CD4-positive, alpha-beta T cell treated with Interleukin-17A for 4 hours (primary cell): ENCODE measurements around the gene LRRC37A3.
"Not testable (repeated sequence)": the region's sequence is repeated elsewhere in the genome, so short reads cannot be mapped to it uniquely, and the experiment has no call there.

Experiments
- DNase-seq: peaks from one replicate; pipeline ENCODE4 v3.0.0-alpha.2; 2020; ENCODE audit warnings: mixed read lengths

The LRRC37A3 gene

DNA sequence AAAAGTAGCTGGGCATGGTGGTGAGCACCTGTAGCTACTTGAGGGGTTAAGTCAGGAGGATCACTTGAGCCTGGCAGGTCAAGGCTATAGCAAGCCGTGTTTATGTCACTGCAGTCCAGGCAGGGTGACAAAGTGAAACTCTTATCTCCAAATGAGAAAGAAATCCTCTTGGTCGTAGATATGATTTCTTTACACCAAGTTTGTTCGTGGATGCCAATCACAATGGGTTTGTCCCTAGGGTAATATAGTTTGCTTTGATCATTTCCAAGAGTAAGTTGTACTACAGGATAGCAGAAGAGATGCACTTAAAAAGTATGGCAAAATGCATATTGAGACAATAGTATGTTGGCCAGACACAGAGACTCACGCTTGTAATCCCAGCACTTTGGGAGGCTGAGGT is 6.0 kb upstream of the LRRC37A3 start:
- not testable (repeated sequence) for DNase-seq

DNA sequence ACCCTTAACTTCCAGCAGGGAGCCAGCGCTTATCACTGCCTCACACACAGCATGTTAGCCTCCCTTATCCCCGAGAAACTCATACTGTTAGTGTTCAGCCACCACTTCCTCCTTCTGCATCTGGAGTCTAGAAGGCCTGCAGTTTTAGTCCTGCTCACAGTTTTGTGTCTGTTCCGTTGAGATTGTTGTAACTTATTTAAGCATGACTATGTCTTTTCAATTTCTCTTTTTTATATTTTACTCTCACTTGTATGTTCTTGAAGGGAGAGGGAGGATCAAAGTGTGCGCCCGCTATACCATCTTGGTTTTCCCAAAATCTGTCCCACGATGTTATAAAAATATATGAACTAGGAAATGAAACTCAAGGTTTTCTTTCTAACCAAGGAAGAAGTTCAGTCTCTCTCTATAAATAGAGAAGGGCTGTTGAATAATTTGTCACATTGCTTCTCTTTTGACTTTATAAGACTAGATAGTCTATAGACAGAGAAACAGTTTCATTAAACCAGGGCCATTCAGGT is 3.8 kb upstream of the LRRC37A3 start:
- DNase-seq: not testable (repeated sequence)

DNA sequence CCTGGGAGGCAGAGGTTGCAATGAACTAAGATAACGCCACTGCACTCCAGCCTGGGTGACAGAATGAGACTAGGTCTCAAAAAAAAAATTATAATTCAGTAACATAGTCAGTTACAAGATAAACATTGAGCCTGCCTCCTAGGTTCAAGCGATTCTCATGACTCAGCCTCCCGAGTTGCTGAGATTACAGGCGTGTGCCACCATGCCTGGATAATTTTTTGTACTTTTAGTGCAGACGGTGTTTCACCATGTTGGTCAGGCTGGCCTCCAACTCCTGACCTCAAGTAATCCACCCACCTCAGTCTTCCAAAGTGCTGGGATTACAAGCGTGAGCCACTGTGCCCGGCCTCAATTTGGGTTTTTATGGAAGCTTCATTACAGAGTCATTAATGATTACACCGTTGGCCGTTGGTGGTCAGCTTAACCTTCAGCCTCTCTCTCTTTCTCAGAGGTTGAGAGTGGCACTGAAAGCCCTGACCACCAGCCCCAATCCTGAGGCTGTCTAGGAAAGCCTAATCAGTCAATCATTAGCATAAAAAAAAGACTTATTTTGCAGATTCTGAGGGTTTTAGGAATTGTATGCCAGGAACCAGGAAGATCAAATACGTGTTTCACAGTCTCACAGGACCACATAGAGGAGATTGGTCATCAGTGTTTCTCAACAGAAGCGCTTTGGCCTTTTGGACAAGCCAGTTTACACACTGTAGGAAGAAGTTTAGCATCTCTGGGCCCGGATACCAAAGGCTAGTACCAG is 1.3 kb upstream of the LRRC37A3 start:
- DNase-seq: no peak

DNA sequence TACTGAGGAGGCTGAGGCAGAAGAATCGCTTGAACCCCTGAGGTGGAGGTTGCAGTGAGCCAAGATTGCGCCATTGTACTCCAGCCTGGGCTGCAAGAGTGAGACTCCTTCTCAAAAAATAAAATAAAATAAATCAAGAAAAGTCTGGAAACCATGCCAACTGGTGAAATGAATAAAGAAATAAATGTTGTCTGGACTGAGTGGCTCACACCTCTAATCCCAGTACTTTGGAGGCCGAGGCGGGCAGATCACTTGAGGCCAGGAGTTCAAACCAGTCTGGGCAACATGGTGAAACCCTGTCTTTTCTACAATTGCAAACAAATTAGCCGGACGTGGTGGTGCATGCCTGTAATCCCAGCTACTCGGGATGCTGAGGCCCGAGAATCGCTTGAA is 744 bp upstream of the LRRC37A3 start:
- no peak for DNase-seq

DNA sequence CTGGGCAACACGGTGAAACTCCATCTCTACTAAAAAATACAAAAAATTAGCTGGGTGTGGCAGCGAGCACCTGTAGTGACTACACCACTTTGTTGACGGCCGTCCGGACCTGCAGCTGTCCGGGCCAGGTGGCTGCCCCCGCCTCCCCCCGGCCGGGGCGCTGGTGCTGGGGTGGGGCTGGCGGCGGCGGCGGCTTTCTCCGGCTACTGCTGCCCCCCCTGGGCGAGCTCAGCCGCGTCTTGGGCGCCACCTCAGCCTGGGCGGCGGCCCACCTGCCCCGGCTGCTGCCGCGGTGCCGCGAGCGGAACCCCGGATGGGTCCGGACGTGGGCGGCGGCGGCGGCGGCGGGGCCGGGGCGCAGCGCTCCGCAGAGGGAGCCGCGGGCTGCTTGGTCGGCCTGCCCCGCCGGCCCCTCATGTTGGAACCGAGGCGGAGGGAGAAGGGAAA is 413 bp downstream of the LRRC37A3 start:
- peak; percentile 53 for DNase-seq

DNA sequence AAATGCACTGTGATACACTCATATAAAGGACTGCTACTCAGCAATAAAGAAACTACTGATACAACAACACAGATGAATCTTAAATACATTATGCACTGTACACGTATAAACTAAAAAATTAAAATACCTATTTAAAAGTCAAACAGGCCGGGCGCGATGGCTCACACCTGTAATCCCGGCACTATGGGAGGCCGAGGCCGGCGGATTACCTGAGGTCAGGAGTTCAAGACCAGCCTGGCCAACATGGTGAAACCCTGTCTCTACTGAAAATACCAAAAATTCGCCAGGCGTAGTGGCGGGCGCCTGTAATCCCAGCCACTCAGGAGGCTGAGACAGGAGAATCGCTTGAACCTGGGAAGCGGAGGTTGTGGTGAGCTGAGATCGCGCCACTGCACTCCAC is 1.7 kb downstream of the LRRC37A3 start:
- not testable (repeated sequence) for DNase-seq

DNA sequence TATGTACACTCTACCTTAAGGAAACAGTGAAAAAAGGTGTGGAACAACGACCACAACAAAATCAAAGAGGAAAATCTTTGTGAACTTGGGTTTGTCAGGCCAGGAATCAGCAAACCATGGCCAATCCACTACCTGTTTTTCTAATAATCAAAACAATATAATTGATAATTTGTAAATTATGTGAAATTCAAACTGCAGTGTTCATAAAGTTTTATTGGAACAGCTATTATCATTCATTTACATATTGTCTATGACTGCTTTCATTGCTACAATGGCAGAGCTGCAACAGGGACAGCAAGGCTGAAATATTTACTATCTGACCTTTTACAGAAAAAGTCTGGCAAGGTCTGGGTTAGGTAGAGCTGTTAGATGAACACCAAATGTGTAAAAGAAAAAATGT is 4.0 kb downstream of the LRRC37A3 start:
- not testable (repeated sequence) for DNase-seq

DNA sequence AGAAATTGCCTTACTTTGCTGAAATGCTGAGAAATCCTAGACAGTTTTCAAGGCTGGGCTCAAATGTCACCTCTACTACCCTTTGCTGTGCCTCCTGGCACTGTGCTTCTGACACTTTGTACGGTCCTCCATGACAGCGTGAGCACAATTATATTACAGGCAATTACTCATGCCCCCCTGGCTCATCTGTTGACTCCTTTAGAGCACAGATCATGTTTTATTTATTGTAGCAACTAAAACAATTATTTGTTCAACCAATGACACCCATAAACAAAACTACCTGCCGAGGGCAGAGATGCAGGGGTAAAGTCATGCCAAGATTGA is 9.1 kb downstream of the LRRC37A3 start:
- not testable (repeated sequence) for DNase-seq

DNA sequence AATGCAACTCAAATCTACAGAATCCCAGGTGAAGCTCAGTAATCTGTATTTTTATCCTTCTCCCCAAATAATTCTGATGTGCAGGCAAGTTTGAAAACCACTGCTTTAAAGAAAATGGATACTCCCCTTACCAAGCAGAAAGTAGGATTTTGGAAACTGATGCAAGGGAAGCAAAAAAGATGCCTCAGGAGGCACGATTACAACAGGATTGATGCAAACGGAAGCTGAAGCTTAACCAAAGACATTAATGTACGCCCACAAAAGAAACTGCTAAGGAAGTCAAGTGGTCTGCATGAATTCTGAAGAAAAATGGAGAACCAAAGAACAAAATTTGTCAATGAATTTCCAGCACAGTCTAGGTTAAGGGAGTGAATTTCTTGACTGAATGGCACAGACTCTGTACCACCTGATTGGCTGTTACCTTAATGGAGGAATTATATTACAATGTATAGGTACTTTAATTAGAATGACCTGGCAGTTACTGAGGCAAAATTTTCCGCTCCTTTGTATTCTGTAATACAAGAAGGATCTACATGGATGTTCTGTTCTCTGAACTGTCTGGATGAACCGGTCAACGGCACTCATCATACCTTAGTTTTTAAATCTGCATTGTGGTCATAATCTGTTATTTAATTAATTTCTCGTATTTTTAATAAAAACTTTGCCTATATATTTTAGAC is 9.6 kb downstream of the LRRC37A3 start:
- not testable (repeated sequence) for DNase-seq

DNA sequence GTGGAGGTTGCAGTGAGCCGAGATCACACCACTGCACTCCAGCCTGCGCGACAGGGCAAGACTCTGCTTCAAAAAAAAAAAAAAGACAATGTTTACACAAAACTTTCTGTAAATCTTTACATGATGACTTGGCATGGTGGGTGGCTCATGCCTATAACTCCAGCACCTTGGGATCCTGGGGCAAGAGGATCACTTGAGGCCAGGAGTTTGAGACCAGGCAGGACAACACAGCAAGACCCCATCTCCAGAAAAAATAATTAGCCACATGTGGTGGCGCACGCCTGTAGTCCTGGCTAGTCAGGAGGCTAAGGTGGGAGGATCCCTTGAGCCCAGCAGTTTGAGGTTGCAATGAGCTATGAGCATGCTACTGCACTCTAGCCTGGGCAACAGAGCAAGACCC is 15.2 kb downstream of the LRRC37A3 start:
- not testable (repeated sequence) for DNase-seq

DNA sequence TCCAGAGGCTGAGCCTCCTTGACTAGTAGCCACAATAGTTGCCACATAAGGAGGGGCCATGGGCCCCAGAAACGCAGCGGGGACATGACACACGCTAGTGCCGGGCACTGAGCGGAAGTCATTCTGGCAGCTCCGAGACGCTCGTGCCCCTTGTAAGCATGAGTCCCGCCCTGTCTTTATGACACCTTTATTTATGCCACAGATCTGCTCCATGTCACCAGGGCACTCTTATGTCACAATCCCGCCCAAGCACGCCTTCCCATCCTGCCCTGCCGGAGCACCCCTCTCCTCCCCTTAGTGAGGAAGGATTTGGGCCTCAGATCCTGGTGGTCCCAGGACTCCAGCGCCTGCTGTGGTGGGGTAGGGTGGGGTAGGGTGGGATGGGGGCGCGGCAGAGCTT is 22.1 kb downstream of the LRRC37A3 start:
- not testable (repeated sequence) for DNase-seq

DNA sequence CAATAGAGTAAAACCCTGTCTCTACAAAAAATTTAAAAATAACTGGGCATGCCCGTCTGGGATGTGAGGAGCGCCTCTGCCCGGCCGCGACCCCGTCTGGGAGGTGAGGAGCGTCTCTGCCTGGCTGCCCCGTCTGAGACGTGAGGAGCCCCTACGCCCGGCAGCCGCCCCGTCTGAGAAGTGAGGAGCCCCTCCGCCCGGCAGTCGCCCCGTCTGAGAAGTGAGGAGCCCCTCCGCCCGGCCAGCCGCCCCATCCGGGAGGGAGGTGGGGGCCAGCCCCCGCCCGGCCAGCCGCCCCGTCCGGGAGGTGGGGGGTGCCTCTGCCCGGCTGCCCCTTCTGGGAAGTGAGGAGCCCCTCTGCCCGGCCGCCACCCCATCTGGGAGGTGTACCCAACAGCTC is 45.1 kb downstream of the LRRC37A3 start:
- DNase-seq: not testable (repeated sequence)

DNA sequence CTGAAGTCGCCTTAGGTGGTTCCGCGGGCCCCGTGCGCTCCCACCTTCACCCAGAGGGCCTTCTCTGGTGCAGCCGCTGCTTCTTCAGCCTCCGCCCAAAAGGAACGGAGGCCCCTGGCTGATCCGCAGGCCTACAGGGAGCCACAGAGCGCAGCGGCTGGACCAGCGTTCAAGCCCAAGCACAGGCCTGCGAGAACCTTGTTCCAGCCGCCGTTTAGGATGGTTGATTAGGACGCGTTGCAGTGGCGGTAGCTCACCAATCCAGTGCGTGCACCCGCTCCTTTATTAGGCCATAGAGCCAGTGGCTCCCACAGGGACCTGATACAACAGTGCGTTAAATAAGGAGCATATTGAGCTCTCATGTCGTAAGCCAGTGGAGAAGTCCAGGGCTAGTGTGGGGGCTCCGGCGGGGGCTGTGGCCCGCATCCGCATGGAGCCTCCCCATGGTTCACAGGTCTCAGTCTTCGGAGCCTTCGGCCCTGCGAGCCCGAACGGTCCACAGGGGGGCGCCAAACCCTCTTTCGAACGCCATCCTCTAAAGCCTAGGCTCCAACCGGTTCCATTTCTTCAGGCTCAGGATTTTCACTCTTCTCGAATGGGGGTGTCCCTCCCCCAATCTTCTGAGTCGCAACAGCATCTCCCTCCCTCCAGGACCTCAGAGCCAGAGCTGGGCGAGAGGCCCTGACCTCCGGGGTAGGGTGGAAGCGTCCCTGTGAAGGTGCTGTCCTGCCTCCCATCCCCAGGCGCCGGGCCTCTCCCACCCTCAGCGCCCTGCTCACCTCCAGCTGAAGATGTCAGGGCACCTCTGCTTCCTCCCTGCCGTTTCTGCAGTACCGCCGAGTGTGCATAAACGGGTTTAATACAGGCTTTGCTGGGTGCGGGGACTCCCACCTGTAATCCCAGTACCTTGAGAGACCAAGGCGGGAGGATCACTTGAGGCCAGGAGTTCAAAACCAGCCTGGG is 71.5 kb downstream of the LRRC37A3 start:
- DNase-seq: peak; percentile 82

DNA sequence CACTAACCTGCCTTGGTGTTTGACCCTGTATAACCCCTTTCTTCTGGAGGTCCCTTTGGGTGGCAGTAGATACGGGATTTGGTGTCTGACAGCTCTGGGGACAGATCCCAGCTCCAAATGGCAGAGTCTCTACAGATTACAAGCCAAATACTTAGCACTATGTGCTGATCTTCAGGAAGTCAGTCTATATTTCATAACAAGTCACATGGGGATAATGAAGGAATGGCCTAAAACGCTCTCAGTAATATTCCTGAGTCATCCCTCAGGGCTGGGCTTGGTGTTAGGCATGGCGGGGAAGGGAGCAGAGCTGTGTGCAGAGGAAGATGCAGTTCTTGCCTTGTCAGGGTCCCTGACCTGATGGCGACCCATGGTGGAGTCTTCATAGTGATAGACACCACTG is 72.4 kb downstream of the LRRC37A3 start:
- not testable (repeated sequence) for DNase-seq

DNA sequence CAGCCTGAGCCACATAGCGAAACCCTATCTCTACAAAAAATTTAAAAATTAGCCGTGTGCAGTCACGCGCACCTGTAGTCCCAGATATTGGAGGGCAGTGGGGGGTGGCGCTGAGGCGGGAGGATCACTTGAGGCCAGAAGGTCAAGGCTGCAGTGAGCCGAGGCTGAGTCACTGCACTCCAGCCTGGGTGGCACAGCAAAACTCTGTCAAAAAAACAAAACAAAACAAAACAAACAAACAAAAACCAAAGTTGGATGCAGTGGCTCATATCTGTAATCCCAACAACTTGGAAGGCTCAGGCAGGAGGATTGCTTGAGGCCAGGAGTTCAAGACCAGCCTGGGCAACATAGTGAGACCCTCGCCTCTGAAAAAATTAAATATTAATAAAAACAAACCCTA is 75.4 kb downstream of the LRRC37A3 start:
- DNase-seq: not testable (repeated sequence)

DNA sequence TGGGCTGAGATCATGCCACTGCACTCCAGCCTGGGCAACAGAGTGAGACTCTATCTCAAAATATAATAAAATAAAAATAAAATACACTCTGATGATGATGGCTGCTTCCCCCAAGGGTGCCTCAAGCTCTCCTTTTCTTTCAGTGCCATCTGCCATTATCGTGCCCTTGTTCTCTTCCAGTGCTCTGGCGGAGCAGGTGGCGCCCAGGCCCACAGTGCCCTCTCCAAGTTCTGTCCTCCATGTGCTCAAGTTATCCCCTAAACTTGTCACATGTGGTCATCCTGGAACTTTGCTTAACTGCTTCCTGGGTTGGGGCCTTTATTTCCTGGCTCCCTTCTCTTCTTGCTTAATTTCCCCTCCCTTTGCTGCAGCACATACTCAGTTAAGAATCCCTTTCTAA is 76.4 kb downstream of the LRRC37A3 start:
- DNase-seq: not testable (repeated sequence)

DNA sequence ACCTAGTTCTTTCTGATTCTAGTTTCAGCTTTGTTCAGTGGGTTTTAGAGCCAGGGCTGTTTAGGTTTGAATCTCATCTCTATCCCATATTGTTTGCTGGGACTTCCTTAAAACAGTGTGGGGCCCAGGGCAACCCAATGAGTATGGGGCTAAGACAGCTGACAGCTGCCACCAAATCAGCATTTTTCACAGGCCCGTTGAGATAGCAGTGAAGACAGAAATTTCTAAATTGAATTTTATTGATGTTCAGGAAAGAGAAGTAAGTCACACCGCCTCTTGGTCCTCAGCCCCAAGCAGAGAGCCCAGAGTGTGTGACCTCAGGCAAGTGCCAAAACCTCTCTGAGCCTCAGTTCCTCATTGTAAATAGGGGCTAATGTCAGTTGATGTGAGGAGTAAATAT is 78.3 kb downstream of the LRRC37A3 start:
- not testable (repeated sequence) for DNase-seq

DNA sequence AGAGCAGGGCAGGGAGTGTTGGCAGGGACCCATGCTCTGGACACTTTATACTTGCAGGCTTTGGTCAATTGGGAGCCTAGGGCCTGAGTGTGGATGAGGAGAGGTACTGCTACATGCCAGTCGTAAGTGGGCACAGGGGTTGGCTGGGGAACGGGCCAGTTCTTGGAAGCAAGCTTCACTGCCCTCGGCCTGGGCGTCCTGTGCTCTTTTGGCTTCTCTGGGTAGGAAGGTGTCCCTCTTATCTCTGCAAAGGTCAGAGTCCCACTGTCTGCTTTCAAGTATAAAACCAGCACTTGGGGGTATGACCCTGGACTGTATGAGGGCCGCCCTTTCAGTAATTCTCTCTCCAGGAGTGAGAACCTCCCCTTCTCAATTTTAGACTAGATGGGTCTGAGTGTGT is 80.8 kb downstream of the LRRC37A3 start:
- DNase-seq: not testable (repeated sequence)

DNA sequence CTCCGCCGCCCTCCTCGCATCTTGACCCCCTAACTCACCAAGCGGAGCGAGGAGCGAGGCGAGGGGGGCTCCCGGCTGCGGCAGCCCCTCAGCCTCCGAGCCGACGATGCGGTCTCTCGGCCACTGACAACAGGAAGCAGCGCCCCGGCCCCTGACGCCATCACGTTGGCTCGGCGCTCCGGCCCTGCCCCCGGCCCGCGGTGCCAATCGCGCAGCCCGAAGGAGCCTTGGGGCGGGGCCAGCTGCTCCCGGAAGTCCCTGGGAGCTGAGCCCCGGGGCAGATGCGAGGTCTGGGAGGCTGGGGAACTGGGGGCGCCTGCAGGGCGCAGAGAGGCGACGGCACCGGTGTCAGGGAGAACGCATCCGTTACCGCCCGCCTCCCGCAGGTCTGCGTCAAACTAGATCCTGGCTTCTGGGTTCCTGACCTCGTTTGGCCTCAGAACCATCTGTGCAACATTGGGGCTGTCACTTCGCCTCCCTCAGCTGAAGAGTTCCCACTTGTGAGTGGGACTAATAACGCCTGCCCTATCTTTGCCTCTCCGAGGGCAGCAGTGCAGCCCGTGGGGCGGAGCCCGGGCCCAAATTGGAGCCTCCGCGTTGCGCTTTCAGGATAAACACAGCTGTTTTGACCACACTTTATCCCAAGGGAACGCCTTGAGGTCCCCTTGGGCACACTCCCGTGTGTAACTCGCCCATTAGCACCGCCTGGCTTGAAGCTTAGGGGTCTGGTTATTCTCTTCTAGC is 82.1 kb downstream of the LRRC37A3 start:
- peak; percentile 88 for DNase-seq

DNA sequence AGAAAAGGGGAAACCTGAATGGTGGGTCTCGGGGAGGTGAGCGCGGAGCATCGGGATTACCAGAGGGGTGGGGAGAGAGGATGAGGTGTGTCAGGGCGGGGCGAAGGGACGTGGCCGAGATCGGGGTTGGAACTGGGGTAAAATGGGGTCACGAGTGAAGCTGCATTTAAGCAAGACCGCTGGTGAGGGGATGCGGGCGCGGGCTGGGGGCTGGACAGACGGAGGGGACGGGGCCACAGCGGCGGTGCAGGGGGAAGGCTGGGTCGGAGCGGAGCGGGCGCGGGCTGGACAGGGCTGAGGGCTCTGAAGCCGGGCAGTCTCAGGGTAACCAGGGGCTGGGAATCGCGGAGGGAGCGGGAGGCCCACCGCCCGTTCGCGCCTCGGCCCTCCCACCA is 82.7 kb downstream of the LRRC37A3 start:
- DNase-seq: peak; percentile 33

DNA sequence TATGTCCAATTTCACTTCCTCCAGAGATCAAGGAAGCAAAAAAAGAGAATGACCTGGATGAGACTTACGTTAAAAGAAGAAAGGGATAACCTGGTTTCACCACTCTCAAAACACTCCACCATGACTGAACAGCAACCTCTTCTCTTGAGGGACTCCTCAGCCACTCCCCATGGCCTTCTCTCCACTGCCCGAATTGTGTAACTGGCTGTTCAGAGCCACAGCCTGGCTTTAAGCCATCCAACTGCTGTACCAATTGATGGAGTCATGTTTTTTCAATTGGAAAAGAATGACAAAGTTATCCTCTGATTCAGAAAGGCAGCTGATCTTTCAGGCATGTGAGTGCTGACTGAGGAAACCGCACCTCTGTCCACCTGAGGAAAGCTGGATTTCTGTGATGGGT is 85.2 kb downstream of the LRRC37A3 start:
- not testable (repeated sequence) for DNase-seq

DNA sequence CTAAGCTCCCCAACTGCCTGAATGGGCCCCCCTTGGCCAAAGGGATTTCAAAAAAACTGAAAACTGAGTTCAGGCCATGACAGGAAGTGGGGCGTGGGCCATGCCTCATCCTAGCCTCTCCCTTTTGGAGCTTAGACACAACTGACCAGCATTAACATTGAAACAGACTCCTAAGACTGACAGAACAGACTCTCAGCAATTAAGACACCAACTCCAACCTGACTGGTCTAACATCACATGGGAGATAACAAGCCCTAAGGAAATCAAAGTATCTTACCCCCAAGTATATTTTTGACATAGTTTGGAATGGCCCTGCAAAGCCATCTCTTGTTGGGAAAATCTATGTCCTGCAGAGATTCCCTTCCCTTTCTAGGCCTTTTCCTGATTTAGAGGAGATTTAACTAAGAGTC is 88.6 kb downstream of the LRRC37A3 start:
- DNase-seq: not testable (repeated sequence)
